HG02870 (cell line): ENCODE results near the gene ELOVL3.
"Not testable (repeated sequence)": the region's sequence is repeated elsewhere in the genome, so short reads cannot be mapped to it uniquely, and the experiment has no call there.

Experiments
- ATAC-seq: cut with Tn5 transposase; IDR thresholded peaks from one replicate; pipeline ENCODE4 v1.9.1; 2021; ENCODE audit warnings: mild to moderate bottlenecking, moderate library complexity; ENCODE audit not compliant: unreplicated experiment

Gene ELOVL3

DNA sequence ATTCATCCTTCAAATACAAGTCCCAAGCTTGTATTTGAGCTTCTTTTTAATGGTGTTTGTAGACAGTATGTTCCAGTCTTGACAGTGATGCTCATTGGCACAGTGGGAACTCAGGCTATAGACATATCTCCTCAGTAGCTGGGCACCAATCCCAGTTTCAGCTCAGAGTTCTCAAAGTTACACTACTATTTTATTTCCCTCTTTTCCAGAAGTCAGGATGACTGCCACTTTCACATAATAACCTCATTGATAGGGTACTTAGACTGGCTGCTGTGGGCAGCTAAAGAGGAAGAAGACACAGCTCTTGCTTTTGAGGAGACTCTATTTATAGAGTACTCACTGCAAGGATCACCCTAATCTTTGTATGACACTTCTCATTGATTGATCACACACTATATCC is 21.6 kb downstream of the ELOVL3 start:
- no peak for ATAC-seq

DNA sequence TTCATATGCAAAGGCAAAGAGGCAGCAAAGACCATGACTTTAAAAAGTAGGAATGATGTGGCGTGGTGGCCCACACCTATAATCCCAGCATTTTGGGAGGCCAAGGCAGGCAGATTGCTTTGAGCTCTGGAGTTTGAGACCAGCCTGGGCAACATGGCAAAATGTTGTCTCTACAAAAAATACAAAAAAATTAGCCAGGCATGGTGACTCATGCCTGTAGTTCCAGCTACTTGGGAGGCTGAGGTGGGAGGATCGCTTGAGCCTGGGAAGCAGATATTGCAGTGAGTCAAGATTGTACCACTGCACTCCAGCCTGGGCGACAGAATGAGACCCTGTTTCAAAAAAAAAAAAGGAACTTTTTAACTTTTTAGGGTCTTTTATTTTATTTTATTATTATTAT is 26.4 kb downstream of the ELOVL3 start:
- ATAC-seq, result not testable (repeated sequence)

DNA sequence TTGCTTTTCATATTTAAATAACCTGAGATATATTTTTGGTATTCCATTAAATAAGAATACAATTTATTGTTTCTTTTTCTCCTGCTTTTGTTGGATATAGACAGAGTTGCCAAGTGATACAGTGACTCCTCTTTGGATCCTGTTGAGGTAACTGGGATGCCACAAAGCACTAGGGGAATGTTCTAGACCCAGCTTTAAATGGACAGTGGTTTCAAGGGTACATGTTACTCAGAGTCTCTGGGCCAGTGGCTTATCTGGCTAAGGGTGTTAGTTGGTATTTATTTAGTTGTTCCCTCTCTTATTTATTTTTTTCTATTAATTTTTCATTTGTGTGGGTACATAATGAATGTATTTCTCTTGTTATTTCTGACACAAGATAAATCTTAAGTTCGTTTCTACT is 28.3 kb downstream of the ELOVL3 start:
- no peak for ATAC-seq

DNA sequence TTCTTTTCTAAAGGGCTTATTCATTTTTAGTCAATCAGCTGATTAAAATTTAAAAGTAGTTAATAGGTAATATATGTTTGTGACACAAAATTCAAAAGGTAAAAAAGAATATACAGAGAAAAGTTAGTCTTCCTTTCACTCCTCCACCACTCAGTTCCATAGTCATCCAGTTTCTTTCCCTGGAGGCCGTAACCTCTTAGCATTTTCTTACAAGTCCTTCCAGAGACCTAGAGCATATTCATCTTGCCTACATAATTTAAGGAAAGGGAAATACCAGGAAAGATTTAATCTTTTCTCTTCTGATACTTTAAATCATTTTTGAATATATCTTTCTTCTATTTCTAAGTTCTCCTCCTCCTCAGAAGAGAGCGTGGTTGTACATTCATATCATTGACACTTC is 29.3 kb downstream of the ELOVL3 start:
- ATAC-seq, result no peak

DNA sequence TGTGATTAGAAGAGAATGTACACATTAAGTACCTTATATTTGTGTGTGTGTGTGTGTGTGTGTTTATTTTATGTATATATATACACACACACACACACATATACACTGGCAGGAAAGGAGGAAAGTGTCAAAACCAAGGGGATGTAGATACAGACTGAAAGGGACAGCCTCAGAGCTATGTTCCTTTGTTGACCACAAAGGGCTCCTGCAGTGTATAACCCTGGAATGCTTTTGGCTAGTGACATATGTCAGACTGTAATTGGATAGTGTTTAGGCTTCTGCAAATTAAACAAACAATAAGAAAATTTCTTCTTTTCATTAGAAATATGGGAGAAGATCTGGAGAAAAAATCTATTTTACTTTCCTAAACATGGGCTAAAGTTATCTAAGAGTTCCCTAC is 35.1 kb downstream of the ELOVL3 start:
- no peak for ATAC-seq

DNA sequence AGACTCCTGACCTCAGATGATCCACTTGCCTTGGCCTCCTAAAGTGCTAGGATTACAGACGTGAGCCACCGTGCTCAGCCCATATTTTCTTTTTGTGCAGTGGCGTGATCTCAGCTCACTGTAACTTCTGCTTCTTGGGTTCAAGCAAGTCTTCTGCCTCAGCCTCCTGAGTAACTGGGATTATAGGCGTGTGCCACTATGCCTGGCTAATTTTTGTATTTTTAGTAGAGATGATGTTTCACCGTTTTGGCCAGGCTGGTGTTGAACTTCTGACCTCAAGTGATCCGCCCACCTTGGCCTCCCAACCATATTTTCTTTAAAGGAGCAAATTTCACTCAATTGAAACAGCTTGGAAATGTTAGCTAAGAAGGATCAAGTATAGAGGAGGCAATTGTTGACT is 35.7 kb downstream of the ELOVL3 start:
- no peak for ATAC-seq

DNA sequence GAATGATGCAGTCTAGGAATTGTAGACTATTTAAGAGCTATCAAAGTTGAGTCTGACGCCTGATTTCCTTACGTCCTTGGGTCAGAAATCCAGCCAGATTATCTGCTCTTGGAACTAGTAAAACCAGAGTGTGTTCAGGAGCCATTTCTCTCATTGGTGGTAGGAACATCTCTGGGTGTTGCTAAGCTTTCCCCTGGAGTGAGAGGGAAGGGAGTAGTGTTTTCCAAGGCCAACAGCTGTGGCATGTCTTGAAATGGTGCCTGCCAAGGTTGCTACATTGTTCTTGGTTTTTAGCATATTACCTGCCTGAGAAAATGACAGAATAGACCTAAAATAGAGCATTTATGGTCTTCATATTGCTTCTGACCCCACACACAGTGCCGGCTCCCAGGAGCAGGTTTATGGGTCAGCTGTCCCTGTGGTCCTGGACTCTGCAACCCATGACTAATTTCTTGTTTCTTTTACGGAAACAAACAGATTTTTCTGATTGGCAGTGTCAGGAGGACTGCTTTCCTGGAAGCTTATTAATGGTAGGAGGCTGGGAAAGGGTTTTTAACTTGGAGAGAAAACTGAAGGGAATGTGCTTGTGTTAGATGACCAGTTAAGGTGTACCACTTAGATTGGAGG is 36.8 kb downstream of the ELOVL3 start:
- no peak for ATAC-seq

DNA sequence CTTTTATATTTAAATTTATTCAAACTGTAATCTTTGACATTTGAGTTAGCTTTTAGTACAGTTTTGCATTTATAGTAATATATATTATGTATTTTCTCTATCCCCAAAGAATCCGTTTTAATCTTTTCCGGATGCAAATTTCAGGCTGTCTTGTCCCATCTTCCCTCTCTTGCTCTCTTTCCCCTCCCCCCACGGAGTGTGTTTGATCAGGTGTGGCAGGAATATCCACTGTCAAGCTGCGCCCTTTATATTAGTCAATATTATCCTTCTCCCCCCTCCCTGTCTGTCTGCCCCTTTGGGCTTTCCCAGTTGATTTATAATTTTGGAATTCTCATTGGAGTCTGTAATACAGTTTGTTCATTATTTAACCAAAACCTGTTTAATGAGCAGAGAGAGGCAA is 38.3 kb downstream of the ELOVL3 start:
- ATAC-seq, result no peak

DNA sequence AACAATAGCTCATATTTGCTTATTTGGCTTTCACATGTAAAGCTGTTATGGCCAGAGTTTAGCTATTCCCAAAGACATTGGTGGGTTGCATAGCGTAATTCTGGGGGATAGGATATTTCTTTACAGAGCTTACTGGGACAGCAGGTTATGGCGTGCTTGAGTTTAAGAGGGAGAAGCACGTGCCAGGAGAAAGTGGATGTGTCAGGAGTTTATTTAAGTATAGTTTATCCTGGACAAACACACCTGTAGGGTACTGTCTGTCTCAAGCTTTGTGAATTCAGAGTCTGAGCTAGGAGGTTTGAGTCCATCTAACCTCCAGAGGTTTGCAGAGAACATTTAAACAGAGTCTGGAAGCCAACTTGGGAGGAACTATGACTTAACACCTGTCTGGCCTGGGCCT is 40.6 kb downstream of the ELOVL3 start:
- ATAC-seq, result no peak

DNA sequence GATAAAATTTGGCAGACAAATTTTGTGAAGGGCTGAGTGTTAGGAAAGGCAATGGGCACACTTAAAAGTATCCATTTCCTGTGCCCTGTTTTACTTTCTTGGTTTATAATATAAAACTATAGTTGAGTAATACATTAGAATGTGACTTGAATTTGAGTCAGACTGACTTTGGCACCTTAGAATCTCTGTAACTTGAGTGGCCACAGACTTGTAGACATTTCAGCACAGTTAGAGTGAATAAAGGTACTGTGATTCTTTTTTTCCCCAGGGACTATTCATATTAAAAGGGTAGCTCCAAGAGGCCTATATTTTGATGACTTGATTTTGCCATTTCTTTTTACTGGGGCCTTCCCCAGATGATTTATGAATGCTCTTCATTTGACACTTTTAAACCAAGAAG is 41.6 kb downstream of the ELOVL3 start:
- ATAC-seq, result no peak

DNA sequence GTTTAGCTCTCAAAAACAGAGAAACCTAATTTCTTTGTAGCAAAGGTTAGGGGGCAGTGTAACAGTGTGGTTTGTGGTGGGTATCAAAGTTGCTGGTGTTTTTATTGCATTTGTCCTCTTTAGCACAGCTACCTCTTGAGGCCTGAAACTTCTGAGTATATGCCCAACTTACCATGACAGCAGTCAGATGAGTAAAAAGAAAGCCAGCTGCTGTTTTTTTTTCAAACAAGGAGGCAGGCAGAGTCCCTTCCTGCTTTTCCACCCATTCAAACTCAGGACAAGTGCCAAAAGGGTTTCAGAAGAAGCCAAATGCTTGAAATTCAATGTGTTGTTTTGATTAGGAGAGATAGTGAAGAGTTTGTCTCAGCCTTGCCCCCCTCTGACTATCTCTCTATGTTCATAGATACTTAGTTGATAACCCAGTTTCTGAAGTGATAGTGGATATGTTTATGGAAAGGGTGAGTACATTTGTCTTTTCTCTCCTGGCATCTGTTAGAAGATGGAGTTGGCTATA is 42.3 kb downstream of the ELOVL3 start:
- ATAC-seq, result no peak

DNA sequence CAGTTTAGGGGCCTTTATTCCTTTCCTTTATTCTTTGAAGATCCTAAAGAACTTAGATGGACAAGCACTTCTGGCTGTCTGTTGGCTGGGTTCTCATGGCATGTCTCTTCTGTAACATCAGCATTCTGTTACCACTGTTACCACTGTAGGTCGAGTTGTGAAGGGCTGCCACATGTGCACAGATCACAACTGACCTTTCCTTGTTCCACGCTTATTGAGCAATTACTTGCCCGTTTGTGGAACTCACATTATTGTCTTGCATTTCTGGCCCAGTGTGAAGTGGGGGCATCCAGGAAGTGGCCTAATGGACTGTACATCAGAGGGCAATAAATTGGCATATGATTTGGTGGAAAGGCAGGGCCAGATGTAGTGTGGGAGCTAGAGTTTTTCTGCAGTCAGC is 42.9 kb downstream of the ELOVL3 start:
- ATAC-seq, result no peak

DNA sequence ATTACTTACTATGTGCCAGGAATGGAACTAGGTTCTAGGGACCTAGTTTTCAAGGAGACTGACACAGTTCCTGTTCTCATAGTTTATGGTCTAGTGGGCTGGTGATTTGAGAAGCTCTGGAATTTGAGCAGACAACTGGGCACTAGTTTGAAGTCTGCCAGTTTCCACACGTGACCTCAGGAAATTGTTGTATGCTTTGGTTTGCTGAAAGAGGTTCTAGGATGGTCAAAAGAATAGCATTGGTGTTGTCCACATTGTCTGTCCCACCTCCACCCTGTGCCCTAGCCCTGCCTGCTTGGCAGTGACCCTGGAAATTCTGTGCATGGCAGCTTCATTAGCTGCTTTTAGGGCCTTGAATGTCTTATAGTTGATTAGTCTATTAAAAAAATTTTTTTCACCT is 48.0 kb downstream of the ELOVL3 start:
- no peak for ATAC-seq

DNA sequence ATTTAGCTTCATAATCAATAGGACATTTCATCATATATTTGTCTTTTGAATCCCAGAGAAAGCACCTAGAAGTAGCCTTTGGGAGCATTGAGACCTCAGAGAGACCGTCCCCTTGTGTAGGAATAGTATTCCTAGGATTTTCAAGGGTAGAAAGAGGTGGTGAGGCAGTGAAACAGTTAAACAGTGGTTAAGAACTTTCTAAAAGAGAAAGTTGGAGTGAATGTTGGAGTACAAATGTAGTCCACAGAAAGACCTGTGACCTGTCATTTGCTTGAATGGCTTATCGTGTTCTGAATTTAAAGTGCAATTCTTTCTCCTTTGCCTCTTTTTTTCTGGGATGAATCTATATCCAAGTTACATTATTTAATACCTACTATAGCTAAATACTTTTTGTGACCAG is 49.2 kb downstream of the ELOVL3 start:
- ATAC-seq, result no peak

DNA sequence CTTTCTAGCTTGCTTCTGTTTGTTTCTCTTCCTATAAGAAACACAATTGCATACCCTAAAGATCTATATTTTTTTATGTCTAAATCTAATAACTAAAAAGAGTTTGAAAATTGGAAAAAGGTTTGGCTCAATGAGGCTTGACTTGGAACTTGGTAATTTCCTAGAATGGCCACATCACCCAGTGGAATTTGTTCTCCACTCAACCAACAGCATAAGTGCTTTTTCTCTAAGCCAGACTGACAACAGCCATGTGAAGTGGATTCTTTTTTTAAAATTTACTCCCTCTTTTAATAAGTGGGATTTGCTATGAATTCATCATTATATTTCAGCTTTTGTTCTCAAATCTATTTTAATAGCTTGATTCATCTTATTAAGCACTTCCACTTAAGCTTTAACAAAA is 53.0 kb downstream of the ELOVL3 start:
- ATAC-seq, result no peak
